IMR-90 (cell line): ENCODE data around the gene NDUFC2.

ENCODE experiments used
- CTCF ChIP-seq: conservative IDR thresholded peaks from 2 replicates; pipeline ENCODE4 v1.5.1; 2012; ENCODE audit warnings: mild to moderate bottlenecking, low read depth, low read length, improper control_type of control experiment
- MAFK ChIP-seq: IDR thresholded peaks from 2 replicates; pipeline ENCODE4 v1.6.1; 2012; ENCODE audit warnings: low read depth, low read length, improper control_type of control experiment
- POLR2A ChIP-seq: IDR thresholded peaks from 2 replicates; pipeline ENCODE4 v1.6.1; 2012; ENCODE audit warnings: mild to moderate bottlenecking, low read depth, low read length

- TF ChIP-seq POLR2A (no peak), CTCF (no peak), MAFK (no peak)
These were observed 17.0 kb downstream of the NDUFC2 start for GRCh38 chr11:78062671-78063070.
